OCI-LY3 (cell line): Measurements from ENCODE around the gene WDR70.
"Not testable (repeated sequence)": the region's sequence is repeated elsewhere in the genome, so short reads cannot be mapped to it uniquely, and the experiment has no call there.

Source experiments
- H2AFZ ChIP-seq: fragments of 200-600, 300-600 bp; shearing (Covaris generic); 2 replicates; pipeline ENCODE4 v1.6.0; 2014; ENCODE audit warnings: antibody characterized with exemption, low read depth, low read length
- H3K27ac ChIP-seq: fragments of 200-600, 300-600 bp; sonication (generic); 2 replicates; pipeline ENCODE4 v1.5.1; 2014; ENCODE audit warnings: mild to moderate bottlenecking, low read length, moderate library complexity, mixed read lengths
- H3K27me3 ChIP-seq: fragments of 200-600, 300-600 bp; sonication (generic); 2 replicates; pipeline ENCODE4 v1.6.1; 2014; ENCODE audit warnings: low read depth, low read length, mixed read lengths
- H3K36me3 ChIP-seq: fragments of 200-600, 300-600 bp; sonication (generic); replicated peaks from 2 replicates; pipeline ENCODE3; 2014; ENCODE audit warnings: low read depth, low read length, mixed read lengths
- H3K4me1 ChIP-seq: fragments of 300-600, 200-600 bp; sonication (generic); 2 replicates; pipeline ENCODE4 v1.6.1; 2014; ENCODE audit warnings: low read length, mixed read lengths
- H3K4me2 ChIP-seq: fragments of 200-600, 300-600 bp; sonication (generic); 2 replicates; pipeline ENCODE4 v1.6.1; 2014; ENCODE audit warnings: low read length, mixed read lengths
- H3K4me3 ChIP-seq: fragments of 300-600, 200-600 bp; sonication (generic); 2 replicates; pipeline ENCODE4 v1.5.1; 2014; ENCODE audit warnings: antibody characterized with exemption, mild to moderate bottlenecking, low read length, moderate library complexity
- H3K79me2 ChIP-seq: fragments of 300-600, 200-600 bp; shearing (Covaris generic); 2 replicates; pipeline ENCODE4 v1.6.1; 2014; ENCODE audit warnings: mild to moderate bottlenecking, low read length, mixed read lengths
- H3K9ac ChIP-seq: fragments of 300-600, 200-600 bp; shearing (Covaris generic); 2 replicates; pipeline ENCODE4 v1.6.0; 2014; ENCODE audit warnings: mild to moderate bottlenecking, low read length, moderate library complexity
- H3K9me3 ChIP-seq: fragments of 200-600, 300-600 bp; shearing (Covaris generic); 2 replicates; pipeline ENCODE4 v1.6.1; 2014; ENCODE audit warnings: low read length, mixed read lengths; ENCODE audit not compliant: insufficient read depth
- H4K20me1 ChIP-seq: fragments of 200-600, 300-600 bp; sonication (generic); 2 replicates; pipeline ENCODE4 v1.6.1; 2016; ENCODE audit warnings: low read length, mixed read lengths; ENCODE audit not compliant: insufficient read depth
- CTCF ChIP-seq: fragments of 200-600, 300-600 bp; sonication (generic); IDR thresholded peaks from 2 replicates; pipeline ENCODE4 v1.5.1; 2014; ENCODE audit warnings: antibody characterized with exemption, low read length, low read depth
- EZH2phosphoT487 ChIP-seq: fragments of 200-600 bp; shearing (Covaris generic); IDR thresholded peaks from 2 replicates; pipeline ENCODE4 v1.6.1; 2018; ENCODE audit warnings: antibody characterized with exemption, mixed run types, low read depth

The WDR70 gene

GRCh38 chr5:37517686-37518085 is 138.6 kb downstream of the WDR70 start:
- no peak overlapping the region for H3K4me3 ChIP-seq
- H3K9ac ChIP-seq = no peak overlapping the region
- TF ChIP-seq CTCF (no peak), EZH2phosphoT487 (no peak)
- no peak overlapping the region for H3K27ac ChIP-seq
- H2AFZ ChIP-seq = no peak overlapping the region
- no peaks in the 10 kb centered on the region for H3K79me2 ChIP-seq
- H3K4me1 ChIP-seq = no peaks in the 10 kb centered on the region
- H3K4me2 ChIP-seq = no peak overlapping the region
- no peaks in the 10 kb centered on the region for H3K9me3 ChIP-seq
- peaks cover 2% of the 10 kb centered on the region for H3K36me3 ChIP-seq
- no peaks in the 10 kb centered on the region for H4K20me1 ChIP-seq
- H3K27me3 ChIP-seq = no peaks in the 10 kb centered on the region

GRCh38 chr5:37518356-37518755 is 139.2 kb downstream of the WDR70 start:
- H3K9ac ChIP-seq, H2AFZ ChIP-seq, H3K4me2 ChIP-seq, H3K36me3 ChIP-seq, H3K27me3 ChIP-seq, H3K4me3 ChIP-seq, H4K20me1 ChIP-seq, H3K4me1 ChIP-seq, H3K9me3 ChIP-seq, H3K27ac ChIP-seq, H3K79me2 ChIP-seq: not testable (repeated sequence)

DNA sequence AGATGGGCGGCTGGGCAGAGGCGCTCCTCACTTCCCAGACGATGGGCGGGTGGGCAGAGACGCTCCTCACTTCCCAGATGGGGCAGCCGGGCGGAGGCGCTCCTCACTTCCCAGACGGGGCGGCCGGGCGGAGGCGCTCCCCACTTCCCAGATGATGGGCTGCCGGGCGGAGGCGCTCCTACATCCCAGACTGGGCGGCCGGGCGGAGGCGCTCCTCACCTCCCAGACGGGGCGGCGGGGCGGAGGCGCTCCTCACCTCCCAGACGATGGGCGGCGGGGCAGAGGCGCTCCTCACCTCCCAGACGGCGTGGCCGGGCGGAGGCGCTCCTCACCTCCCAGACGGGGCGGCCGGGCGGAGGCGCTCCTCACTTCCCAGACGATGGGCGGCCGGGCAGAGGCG is 140.2 kb downstream of the WDR70 start:
- Histone ChIP-seq H3K36me3 (peaks cover 2% of the 10 kb centered on the region), H3K9me3 (no peaks in the 10 kb centered on the region), H3K4me1 (no peaks in the 10 kb centered on the region), H3K79me2 (no peaks in the 10 kb centered on the region), H4K20me1 (no peaks in the 10 kb centered on the region), H2AFZ (no peak overlapping the region), H3K9ac (no peak overlapping the region), H3K4me2 (no peak overlapping the region), H3K27ac (no peak overlapping the region), H3K27me3 (no peaks in the 10 kb centered on the region), H3K4me3 (no peak overlapping the region)
- no peak for TF ChIP-seq EZH2phosphoT487

- Histone ChIP-seq H3K27me3 (no peaks in the 10 kb centered on the region), H2AFZ (no peak overlapping the region), H3K9ac (no peak overlapping the region), H3K4me2 (no peak overlapping the region), H3K79me2 (no peaks in the 10 kb centered on the region), H3K4me1 (no peaks in the 10 kb centered on the region), H3K9me3 (no peaks in the 10 kb centered on the region), H3K27ac (no peak overlapping the region), H3K36me3 (peaks cover 2% of the 10 kb centered on the region), H4K20me1 (no peaks in the 10 kb centered on the region), H3K4me3 (no peak overlapping the region)
- TF ChIP-seq CTCF (no peak), EZH2phosphoT487 (no peak)
Measured at GRCh38 chr5:37519807-37520206, 140.7 kb downstream of the WDR70 start.

- no peaks in the 10 kb centered on the region for H3K9me3 ChIP-seq
- no peak overlapping the region for H3K4me2 ChIP-seq
- no peak overlapping the region for H2AFZ ChIP-seq
- H3K27ac ChIP-seq = no peak overlapping the region
- no peaks in the 10 kb centered on the region for H3K27me3 ChIP-seq
- H3K36me3 ChIP-seq = peaks cover 2% of the 10 kb centered on the region
- no peak overlapping the region for H3K9ac ChIP-seq
- no peak overlapping the region for H3K4me3 ChIP-seq
- no peaks in the 10 kb centered on the region for H3K79me2 ChIP-seq
- no peaks in the 10 kb centered on the region for H3K4me1 ChIP-seq
- no peaks in the 10 kb centered on the region for H4K20me1 ChIP-seq
- TF ChIP-seq CTCF (no peak), EZH2phosphoT487 (no peak)
Measured at GRCh38 chr5:37520811-37521210, 141.7 kb downstream of the WDR70 start.
